A673 (cell line): Measurements from ENCODE around the gene PGC.

Source experiments
- CTCF ChIP-seq: fragments of 300-800, 200-600 bp; sonication (generic); conservative IDR thresholded peaks from 2 replicates; pipeline ENCODE4 v1.5.1; 2017; ENCODE audit warnings: low read depth, mild to moderate bottlenecking, antibody characterized with exemption, low read length, moderate library complexity, mixed read lengths
- EZH2 ChIP-seq: fragments of 200-600 bp; sonication (generic); IDR thresholded peaks from 2 replicates; pipeline ENCODE4 v1.6.1; 2017; ENCODE audit warnings: borderline replicate concordance, low read depth, mild to moderate bottlenecking, mixed read lengths, antibody characterized with exemption, low read length; ENCODE audit not compliant: poor library complexity, severe bottlenecking

DNA sequence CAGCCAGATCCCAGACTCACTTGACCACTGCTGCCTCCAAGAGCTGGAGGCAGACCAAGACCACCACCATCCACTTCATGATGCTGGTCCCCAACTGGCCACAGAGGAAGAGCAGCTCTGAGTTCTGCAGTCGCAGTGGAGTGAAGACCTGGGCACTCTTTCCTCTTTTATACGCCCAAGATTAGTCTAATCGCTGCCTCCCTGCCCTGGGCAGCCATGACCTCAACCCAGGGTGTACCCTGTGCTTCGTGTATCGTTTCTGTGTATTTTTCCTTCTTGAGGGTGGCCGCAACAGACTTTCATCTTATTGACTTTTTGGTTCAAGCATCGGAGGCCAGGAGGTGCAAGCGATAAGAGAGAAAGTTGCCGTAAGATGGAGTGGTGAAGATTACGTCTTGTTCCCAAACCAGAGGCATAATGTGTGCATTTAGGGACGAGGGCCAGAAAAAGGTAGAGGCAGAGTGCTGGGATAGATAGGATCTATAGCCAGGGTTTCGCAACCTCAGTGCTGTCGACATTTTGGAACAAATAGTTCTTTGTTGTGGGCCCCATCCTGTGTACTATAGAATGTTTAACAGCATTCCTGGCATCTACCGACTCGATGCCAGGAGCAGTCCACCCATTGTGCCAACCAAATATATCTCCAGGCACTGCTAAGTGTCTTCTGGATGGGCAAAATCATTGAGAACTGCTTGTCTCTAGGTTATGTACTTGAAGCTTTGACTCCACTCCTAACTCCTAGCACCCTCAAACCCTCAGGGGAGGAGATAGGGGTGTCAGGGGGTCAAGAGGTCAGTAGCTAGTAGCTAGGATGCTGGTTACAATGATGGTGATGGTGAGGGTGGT is at the start of gene PGC:
- TF ChIP-seq CTCF (no peak), EZH2 (no peak)
